ENCODE measurements around the gene LRP4. TPM values are rescaled to one million over a fixed set of nuclear protein-coding genes. Genes with fewer than 3 reads are reported as not detected.

Gene LRP4
- total RNA-seq, 4 donors from 2014 or later = 2.3 to 7.4 (median 3.5) TPM

GRCh38 chr11:46808799-46809431, 109.4 kb downstream of the LRP4 start:
- DNase-seq (ENCODE audit: extremely low spot score) = no peak
- 75% methylated on average over 3 of the region's 3 CpGs for WGBS
- Histone ChIP-seq H3K9me3 (no peaks in the 10 kb centered on the region), H3K4me3 (no peak overlapping the region), H3K27ac (replicated peaks in 1 of 4) (no peak overlapping the region), H3K36me3 (peaks cover 13 to 69% (median 49%) of the 10 kb centered on the region in 4 donors), H3K27me3 (no peaks in the 10 kb centered on the region), H3K4me1 (no peaks in the 10 kb centered on the region)
- no peak for TF ChIP-seq EP300 (IDR thresholded peaks at IDR 0.05)
- TF ChIP-seq, protein P1, sequence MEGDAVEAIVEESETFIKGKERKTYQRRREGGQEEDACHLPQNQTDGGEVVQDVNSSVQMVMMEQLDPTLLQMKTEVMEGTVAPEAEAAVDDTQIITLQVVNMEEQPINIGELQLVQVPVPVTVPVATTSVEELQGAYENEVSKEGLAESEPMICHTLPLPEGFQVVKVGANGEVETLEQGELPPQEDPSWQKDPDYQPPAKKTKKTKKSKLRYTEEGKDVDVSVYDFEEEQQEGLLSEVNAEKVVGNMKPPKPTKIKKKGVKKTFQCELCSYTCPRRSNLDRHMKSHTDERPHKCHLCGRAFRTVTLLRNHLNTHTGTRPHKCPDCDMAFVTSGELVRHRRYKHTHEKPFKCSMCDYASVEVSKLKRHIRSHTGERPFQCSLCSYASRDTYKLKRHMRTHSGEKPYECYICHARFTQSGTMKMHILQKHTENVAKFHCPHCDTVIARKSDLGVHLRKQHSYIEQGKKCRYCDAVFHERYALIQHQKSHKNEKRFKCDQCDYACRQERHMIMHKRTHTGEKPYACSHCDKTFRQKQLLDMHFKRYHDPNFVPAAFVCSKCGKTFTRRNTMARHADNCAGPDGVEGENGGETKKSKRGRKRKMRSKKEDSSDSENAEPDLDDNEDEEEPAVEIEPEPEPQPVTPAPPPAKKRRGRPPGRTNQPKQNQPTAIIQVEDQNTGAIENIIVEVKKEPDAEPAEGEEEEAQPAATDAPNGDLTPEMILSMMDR (IDR thresholded peaks at IDR 0.05) = peak in 1 of 3 experiments; percentile 3
- intact Hi-C loops (cut with DNase I) = no loop called here

Other genes with a start within 250 kb of the LRP4 start
- 100 to 1,000 TPM in 2 of 4 donors, 10 to 100 TPM in 2; 73.1 to 139 (median 92.3) TPM for gene ARHGAP1, start 217.9 kb downstream of the LRP4 start, total RNA-seq
- 10 to 100 TPM in 2 of 4 donors, 1 to 10 TPM in 2; 7.1 to 12.6 (median 10.3) TPM for gene ZNF408, start 217.5 kb downstream of the LRP4 start, total RNA-seq
- 1 to 10 TPM in 1 of 4 donors, under 1 TPM in 1, not detected in 2; 0.42 to 1.1 TPM for gene F2, start 199.3 kb downstream of the LRP4 start, total RNA-seq
- 10 to 100 TPM; 32.4 to 49.2 (median 40.0) TPM for gene CKAP5, start 72.3 kb downstream of the LRP4 start, total RNA-seq
- gene CSTPP1, start 18.2 kb upstream of the LRP4 start, total RNA-seq = 10 to 100 TPM; 13.3 to 26.4 (median 19.1) TPM